ENCODE data around the gene CMTM2. TPM values are rescaled to one million over a fixed set of nuclear protein-coding genes. Genes with fewer than 3 reads are reported as not detected.

Gene CMTM2
- total and polyA plus RNA-seq, 2 donors (not counting 1 experiment from before 2014, with no cell fraction given) = not detected

DNA sequence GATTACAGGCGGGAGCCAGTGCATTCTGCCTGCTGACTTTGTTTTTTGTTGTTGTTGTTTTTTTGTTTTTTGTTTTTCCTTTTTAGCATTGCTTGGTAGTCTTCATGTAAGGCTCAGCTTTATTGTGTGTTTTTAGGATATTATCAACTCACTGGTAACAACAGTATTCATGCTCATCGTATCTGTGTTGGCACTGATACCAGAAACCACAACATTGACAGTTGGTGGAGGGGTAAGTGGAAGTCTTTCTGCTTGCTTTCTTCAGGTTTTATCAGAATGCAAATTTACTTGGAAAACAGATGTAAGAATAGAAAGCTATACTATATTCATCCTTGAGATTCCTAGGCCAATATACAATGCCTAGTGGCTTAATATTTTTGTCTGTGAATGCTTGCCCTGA, 16.3 kb upstream of the CMTM2 start:
- peaks cover 9% of the 10 kb centered on the region for H3K79me2 ChIP-seq (ENCODE audit: control insufficient read depth, insufficient read depth, low read length)
- ChIA-PET POLR2A (interaction anchor here (1.3 kb wide), 1 partner anchor 11 kb away, joined by 4 read pairs; the partner anchor contains the start of gene CKLF), CTCF (interaction anchor here (0.7 to 4.1 kb wide), 24 partner anchors 9 to 305 kb away, joined by 3 to 20 read pairs (median 6); partner anchors contain the start of genes CKLF, CMTM2, DYNC1LI2 and TK2)
- H3K9me3 ChIP-seq (ENCODE audit: control extremely low read depth in 1 of 3, control insufficient read depth in 2 of 3, insufficient read depth in 1 of 3, low read length in 2 of 3) = no peaks in the 10 kb centered on the region
- Mint-ChIP-seq H3K4me1 (peaks cover 19% of the 10 kb centered on the region), H3K4me3 (no peak overlapping the region), H3K27me3 (no peaks in the 10 kb centered on the region), H3K27ac (no peak overlapping the region), H3K9me3 (ENCODE audit: insufficient read depth) (no peaks in the 10 kb centered on the region)
- no peak overlapping the region for H2AFZ ChIP-seq (ENCODE audit: insufficient read depth, low read depth, low read length, poor library complexity, severe bottlenecking)
- peaks cover 10% of the 10 kb centered on the region for H4K20me1 ChIP-seq (ENCODE audit: control insufficient read depth, insufficient read depth, low read length, poor library complexity, severe bottlenecking)
- 100% methylated on average over 1 of the region's 2 CpGs for WGBS (ENCODE audit: insufficient coverage)
- ATAC-seq (ENCODE audit: low read depth) (no peak), DNase-seq (no peak)
- H3K36me3 ChIP-seq (replicated peaks in 1 of 2; ENCODE audit: control extremely low read depth in 1 of 2, control insufficient read depth in 1 of 2, extremely low read depth in 1 of 2, insufficient read depth in 2 of 2, low read length in 1 of 2) = peaks cover 0 to 36% of the 10 kb centered on the region in 2 experiments
- no peak overlapping the region for H3K4me3 ChIP-seq (ENCODE audit: control extremely low read depth in 1 of 5, extremely low read depth in 1 of 5, insufficient read depth in 1 of 5, low read depth in 2 of 5, low read length in 4 of 5)
- no peaks in the 10 kb centered on the region for H3K4me1 ChIP-seq (ENCODE audit: control insufficient read depth in 2 of 2, insufficient read depth in 2 of 2, low read length in 2 of 2)
- no peak overlapping the region for H3K27ac ChIP-seq (ENCODE audit: low read length in 2 of 2)
- TF ChIP-seq, protein P1, sequence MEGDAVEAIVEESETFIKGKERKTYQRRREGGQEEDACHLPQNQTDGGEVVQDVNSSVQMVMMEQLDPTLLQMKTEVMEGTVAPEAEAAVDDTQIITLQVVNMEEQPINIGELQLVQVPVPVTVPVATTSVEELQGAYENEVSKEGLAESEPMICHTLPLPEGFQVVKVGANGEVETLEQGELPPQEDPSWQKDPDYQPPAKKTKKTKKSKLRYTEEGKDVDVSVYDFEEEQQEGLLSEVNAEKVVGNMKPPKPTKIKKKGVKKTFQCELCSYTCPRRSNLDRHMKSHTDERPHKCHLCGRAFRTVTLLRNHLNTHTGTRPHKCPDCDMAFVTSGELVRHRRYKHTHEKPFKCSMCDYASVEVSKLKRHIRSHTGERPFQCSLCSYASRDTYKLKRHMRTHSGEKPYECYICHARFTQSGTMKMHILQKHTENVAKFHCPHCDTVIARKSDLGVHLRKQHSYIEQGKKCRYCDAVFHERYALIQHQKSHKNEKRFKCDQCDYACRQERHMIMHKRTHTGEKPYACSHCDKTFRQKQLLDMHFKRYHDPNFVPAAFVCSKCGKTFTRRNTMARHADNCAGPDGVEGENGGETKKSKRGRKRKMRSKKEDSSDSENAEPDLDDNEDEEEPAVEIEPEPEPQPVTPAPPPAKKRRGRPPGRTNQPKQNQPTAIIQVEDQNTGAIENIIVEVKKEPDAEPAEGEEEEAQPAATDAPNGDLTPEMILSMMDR (IDR thresholded peaks at IDR 0.05) = no peak
- TF ChIP-seq EZH2 (IDR thresholded peaks at IDR 0.05; ENCODE audit: borderline replicate concordance, insufficient read depth, low read depth, low read length, poor library complexity, severe bottlenecking) = no peak
- H3K9ac ChIP-seq (ENCODE audit: low read length) = no peak overlapping the region
- H3K4me2 ChIP-seq (replicated peaks; ENCODE audit: low read depth, low read length, poor library complexity, severe bottlenecking) = no peak overlapping the region
- intact Hi-C loops (cut with micrococcal nuclease) = loop anchor here (5.0 kb wide), 1 partner anchor 304 kb away; no protein-coding TSS in a partner anchor
- no peaks in the 10 kb centered on the region for H3K27me3 ChIP-seq (replicated peaks in 1 of 4; ENCODE audit: control extremely low read depth in 1 of 4, control insufficient read depth in 3 of 4, insufficient read depth in 4 of 4, low read length in 3 of 4)

GRCh38 chr16:66563574-66564334, 15.5 kb upstream of the CMTM2 start:
- Mint-ChIP-seq H3K27ac (no peak overlapping the region), H3K4me1 (peaks cover 16% of the 10 kb centered on the region), H3K27me3 (no peaks in the 10 kb centered on the region), H3K9me3 (ENCODE audit: insufficient read depth) (no peaks in the 10 kb centered on the region), H3K4me3 (no peak overlapping the region)
- intact Hi-C loops (cut with micrococcal nuclease) = loop anchor here (5.0 kb wide), 1 partner anchor 304 kb away; no protein-coding TSS in a partner anchor
- Histone ChIP-seq H3K36me3 (replicated peaks in 1 of 2; ENCODE audit: control extremely low read depth in 1 of 2, control insufficient read depth in 1 of 2, extremely low read depth in 1 of 2, insufficient read depth in 2 of 2, low read length in 1 of 2) (peaks cover 0 to 29% of the 10 kb centered on the region in 2 experiments), H3K27me3 (replicated peaks in 1 of 4; ENCODE audit: control extremely low read depth in 1 of 4, control insufficient read depth in 3 of 4, insufficient read depth in 4 of 4, low read length in 3 of 4) (no peaks in the 10 kb centered on the region), H3K4me3 (ENCODE audit: control extremely low read depth in 1 of 5, extremely low read depth in 1 of 5, insufficient read depth in 1 of 5, low read depth in 2 of 5, low read length in 4 of 5) (no peak overlapping the region), H3K4me2 (replicated peaks; ENCODE audit: low read depth, low read length, poor library complexity, severe bottlenecking) (no peak overlapping the region), H3K4me1 (ENCODE audit: control insufficient read depth in 2 of 2, insufficient read depth in 2 of 2, low read length in 2 of 2) (no peaks in the 10 kb centered on the region), H2AFZ (ENCODE audit: insufficient read depth, low read depth, low read length, poor library complexity, severe bottlenecking) (no peak overlapping the region), H3K9me3 (ENCODE audit: control extremely low read depth in 1 of 3, control insufficient read depth in 2 of 3, insufficient read depth in 1 of 3, low read length in 2 of 3) (no peaks in the 10 kb centered on the region), H3K79me2 (ENCODE audit: control insufficient read depth, insufficient read depth, low read length) (peaks cover 8% of the 10 kb centered on the region), H4K20me1 (ENCODE audit: control insufficient read depth, insufficient read depth, low read length, poor library complexity, severe bottlenecking) (peaks cover 5% of the 10 kb centered on the region), H3K9ac (ENCODE audit: low read length) (no peak overlapping the region), H3K27ac (ENCODE audit: low read length in 2 of 2) (no peak overlapping the region)
- POLR2A ChIA-PET = interaction anchor here (0.7 to 1.3 kb wide), 2 partner anchors 11 to 26 kb away, joined by 3 to 4 read pairs; partner anchors contain the start of gene CKLF
- CTCF ChIA-PET = interaction anchor here (0.9 to 4.1 kb wide), 22 partner anchors 10 to 1156 kb away, joined by 3 to 20 read pairs (median 6); partner anchors contain the start of genes CKLF, CMTM2 and TK2
- DNase-seq = no peak
- TF ChIP-seq EZH2 (IDR thresholded peaks at IDR 0.05; ENCODE audit: borderline replicate concordance, insufficient read depth, low read depth, low read length, poor library complexity, severe bottlenecking) = no peak
- TF ChIP-seq, protein P1 (IDR thresholded peaks at IDR 0.05) = no peak
- ATAC-seq (ENCODE audit: low read depth) = no peak
- WGBS (ENCODE audit: insufficient coverage) = no CpG with 5 or more reads among the region's 2 CpGs

Data from B cell (primary cell).